Transverse colon (tissue), 4 donors: ENCODE measurements around the gene GALNT1.

Experiments used
- EP300 ChIP-seq: sonication (generic); formaldehyde crosslinking; IDR thresholded peaks from one replicate; pipeline ENCODE4 v1.6.1; 2017; ENCODE audit warnings: antibody characterized with exemption, low read depth
- POLR2A ChIP-seq: fragments of 450-650 bp; IDR thresholded peaks from one replicate; pipeline ENCODE4 v1.6.1; 2016; ENCODE audit warnings: antibody characterized with exemption, mild to moderate bottlenecking, moderate library complexity
- POLR2AphosphoS5 ChIP-seq, 3 donors: sonication (generic); formaldehyde crosslinking; IDR thresholded peaks; one replicate each; pipeline ENCODE4 v1.6.1; 2016; ENCODE audit warnings: antibody characterized with exemption in 3 of 3
- TF ChIP-seq, protein P1 (sequence below), 5 experiments: fragments of 200-600 bp in 3 of 5; fragments of 450-650 bp in 2 of 5; sonication (generic) in 3 of 5; IDR thresholded peaks; 1 replicate in 2 of 5; 2 replicates in 3 of 5; pipeline ENCODE4 v1.5.1; 2016 to 2017; ENCODE audit warnings: antibody characterized with exemption in 5 of 5, inconsistent platforms in 3 of 5, mild to moderate bottlenecking in 2 of 5, moderate library complexity in 1 of 5

DNA sequence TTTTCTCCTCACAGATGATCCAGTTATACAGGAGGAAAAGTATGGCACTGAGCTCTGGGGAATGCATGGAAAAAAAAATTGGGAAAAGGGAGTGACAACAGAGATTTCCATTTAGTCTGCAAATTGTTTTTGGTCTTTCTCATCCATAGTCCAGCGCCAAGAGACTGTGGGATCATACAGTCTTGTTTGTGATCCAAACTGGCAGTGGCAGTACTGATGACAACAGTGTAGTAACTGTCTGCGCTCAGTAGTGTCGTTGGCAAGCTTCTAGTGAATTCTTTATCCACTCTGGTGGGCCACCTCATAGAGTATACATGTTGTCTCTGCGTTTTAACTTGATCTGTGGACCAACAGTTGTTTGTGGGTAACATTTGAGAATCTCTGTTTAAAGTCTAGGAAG is 37.9 kb downstream of the GALNT1 start:
- TF ChIP-seq, protein P1, sequence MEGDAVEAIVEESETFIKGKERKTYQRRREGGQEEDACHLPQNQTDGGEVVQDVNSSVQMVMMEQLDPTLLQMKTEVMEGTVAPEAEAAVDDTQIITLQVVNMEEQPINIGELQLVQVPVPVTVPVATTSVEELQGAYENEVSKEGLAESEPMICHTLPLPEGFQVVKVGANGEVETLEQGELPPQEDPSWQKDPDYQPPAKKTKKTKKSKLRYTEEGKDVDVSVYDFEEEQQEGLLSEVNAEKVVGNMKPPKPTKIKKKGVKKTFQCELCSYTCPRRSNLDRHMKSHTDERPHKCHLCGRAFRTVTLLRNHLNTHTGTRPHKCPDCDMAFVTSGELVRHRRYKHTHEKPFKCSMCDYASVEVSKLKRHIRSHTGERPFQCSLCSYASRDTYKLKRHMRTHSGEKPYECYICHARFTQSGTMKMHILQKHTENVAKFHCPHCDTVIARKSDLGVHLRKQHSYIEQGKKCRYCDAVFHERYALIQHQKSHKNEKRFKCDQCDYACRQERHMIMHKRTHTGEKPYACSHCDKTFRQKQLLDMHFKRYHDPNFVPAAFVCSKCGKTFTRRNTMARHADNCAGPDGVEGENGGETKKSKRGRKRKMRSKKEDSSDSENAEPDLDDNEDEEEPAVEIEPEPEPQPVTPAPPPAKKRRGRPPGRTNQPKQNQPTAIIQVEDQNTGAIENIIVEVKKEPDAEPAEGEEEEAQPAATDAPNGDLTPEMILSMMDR (IDR thresholded peaks at IDR 0.05) = no peak
- TF ChIP-seq POLR2A = no peak
- TF ChIP-seq POLR2AphosphoS5 (IDR thresholded peaks at IDR 0.05) = no peak
- no peak for TF ChIP-seq EP300
